ENCODE measurements around the gene ETS1. TPM values are rescaled to one million over a fixed set of nuclear protein-coding genes. Genes with fewer than 3 reads are reported as not detected.

The ETS1 gene
- total RNA-seq, 3 donors from 2014 or later (not counting 1 experiment from before 2014, with no cell fraction given), result 532 to 684 (median 589) TPM

- Mint-ChIP-seq H3K36me3 (peaks cover 37% of the 10 kb centered on the region), H3K9me3 (no peaks in the 10 kb centered on the region)
These were observed 114.9 kb downstream of the ETS1 start for GRCh38 chr11:128472128-128473089.

GRCh38 chr11:128471138-128471661 is 116.2 kb downstream of the ETS1 start:
- DNase-seq, result peak in 1 of 2 donors; percentile 80
- 31% methylated on average over 2 of the region's 3 CpGs for WGBS (ENCODE audit: insufficient coverage)
- Histone ChIP-seq H3K36me3 (ENCODE audit: control insufficient read depth, insufficient read depth, low read length) (peaks cover 90% of the 10 kb centered on the region), H3K27ac (ENCODE audit: low read length) (peak overlapping the region; percentile 92), H3K27me3 (ENCODE audit: control insufficient read depth, insufficient read depth, low read length) (no peaks in the 10 kb centered on the region), H3K4me3 (ENCODE audit: low read length) (no peak overlapping the region), H3K9me3 (ENCODE audit: control insufficient read depth, insufficient read depth, low read length) (no peaks in the 10 kb centered on the region), H3K4me1 (ENCODE audit: control insufficient read depth, insufficient read depth, low read length) (peaks cover 83% of the 10 kb centered on the region)
- H3K36me3 Mint-ChIP-seq, result peaks cover 25% of the 10 kb centered on the region
- no peaks in the 10 kb centered on the region for H3K9me3 Mint-ChIP-seq
- peak overlapping the region; percentile 86 for H3K4me3 Mint-ChIP-seq
- no peaks in the 10 kb centered on the region for H3K27me3 Mint-ChIP-seq (ENCODE audit: low read depth in 2 of 2)
- no peak for TF ChIP-seq CTCF (IDR thresholded peaks at IDR 0.05)
- H3K4me1 Mint-ChIP-seq, result peaks cover 99% of the 10 kb centered on the region in 2 donors
- peak; percentile 55 to 82 (median 80) for ATAC-seq
- intact Hi-C loops (cut with micrococcal nuclease), result loop anchor here (1.0 to 5.0 kb wide), 5 partner anchors 36 to 181 kb away; no protein-coding TSS in a partner anchor
- H3K27ac Mint-ChIP-seq, result peak overlapping the region; percentile 98 to 99

More at GRCh38 chr11:128472128-128473089, 114.9 kb downstream of the ETS1 start:
- Mint-ChIP-seq H3K27me3 (ENCODE audit: low read depth in 2 of 2) (no peaks in the 10 kb centered on the region), H3K4me1 (peaks cover 99% of the 10 kb centered on the region in 2 donors), H3K27ac (peak overlapping the region; percentile 98 to 99), H3K4me3 (peak overlapping the region; percentile 86)
- Histone ChIP-seq H3K27ac (ENCODE audit: low read length) (peak overlapping the region; percentile 92), H3K27me3 (ENCODE audit: control insufficient read depth, insufficient read depth, low read length) (no peaks in the 10 kb centered on the region), H3K9me3 (ENCODE audit: control insufficient read depth, insufficient read depth, low read length) (no peaks in the 10 kb centered on the region), H3K4me1 (ENCODE audit: control insufficient read depth, insufficient read depth, low read length) (peaks cover 81% of the 10 kb centered on the region), H3K36me3 (ENCODE audit: control insufficient read depth, insufficient read depth, low read length) (peaks cover 89% of the 10 kb centered on the region), H3K4me3 (ENCODE audit: low read length) (no peak overlapping the region)
- peak; percentile 14 to 53 (median 46) for ATAC-seq
- 36% methylated on average over 9 of the region's 11 CpGs for WGBS (ENCODE audit: insufficient coverage)
- intact Hi-C loops (cut with micrococcal nuclease), result loop anchor here (1.0 to 5.0 kb wide), 4 partner anchors 10 to 222 kb away; partner anchors contain the start of gene FLI1
- peak in 1 of 2 donors; percentile 75 for DNase-seq
- TF ChIP-seq CTCF (IDR thresholded peaks at IDR 0.05), result no peak

GRCh38 chr11:128470081-128470480 is 117.3 kb downstream of the ETS1 start:
- intact Hi-C loops (cut with micrococcal nuclease), result loop anchor here (2.0 to 5.0 kb wide), 3 partner anchors 37 to 159 kb away; no protein-coding TSS in a partner anchor
- Histone ChIP-seq H3K9me3 (ENCODE audit: control insufficient read depth, insufficient read depth, low read length) (no peaks in the 10 kb centered on the region), H3K4me3 (ENCODE audit: low read length) (no peak overlapping the region), H3K36me3 (ENCODE audit: control insufficient read depth, insufficient read depth, low read length) (peaks cover 92% of the 10 kb centered on the region), H3K4me1 (ENCODE audit: control insufficient read depth, insufficient read depth, low read length) (peaks cover 83% of the 10 kb centered on the region), H3K27me3 (ENCODE audit: control insufficient read depth, insufficient read depth, low read length) (no peaks in the 10 kb centered on the region), H3K27ac (ENCODE audit: low read length) (peak overlapping the region; percentile 92)
- Mint-ChIP-seq H3K27me3 (ENCODE audit: low read depth in 2 of 2) (no peaks in the 10 kb centered on the region), H3K36me3 (peaks cover 20% of the 10 kb centered on the region), H3K9me3 (no peaks in the 10 kb centered on the region), H3K4me3 (peak overlapping the region; percentile 86), H3K4me1 (peaks cover 99% of the 10 kb centered on the region in 2 donors), H3K27ac (peak overlapping the region; percentile 98 to 99)
- peak; percentile 42 to 61 (median 47) for ATAC-seq
- WGBS (ENCODE audit: insufficient coverage), result 29% methylated on average over 5 of the region's 5 CpGs
- peak in 1 of 2 donors; percentile 83 for DNase-seq
- TF ChIP-seq CTCF (IDR thresholded peaks at IDR 0.05), result no peak
